ENCODE results near the gene CLIP2.
"Not testable (repeated sequence)": the region's sequence is repeated elsewhere in the genome, so short reads cannot be mapped to it uniquely, and the experiment has no call there.

CLIP2 gene

GRCh38 chr7:74302745-74303221 is 13.6 kb downstream of the CLIP2 start:
- no peaks in the 10 kb centered on the region for H3K36me3 ChIP-seq (ENCODE audit: insufficient read depth, low read length)
- 86% methylated on average over 10 of the region's 10 CpGs for WGBS
- H3K4me3 ChIP-seq (ENCODE audit: low read length) = no peak overlapping the region
- no peak overlapping the region for H3K27ac ChIP-seq (ENCODE audit: low read depth, low read length)
- no peaks in the 10 kb centered on the region for H3K9me3 ChIP-seq (ENCODE audit: insufficient read depth, low read depth, low read length)
- H3K9ac ChIP-seq (ENCODE audit: low read depth, low read length) = no peak overlapping the region
- no peaks in the 10 kb centered on the region for H3K27me3 ChIP-seq (ENCODE audit: insufficient read depth, low read length)
- peaks cover 6% of the 10 kb centered on the region; the same call in 1 of the 2 replicates for H3K4me1 ChIP-seq (ENCODE audit: insufficient read depth, low read length)

- WGBS = 97% methylated on average over 2 of the region's 2 CpGs
- no peaks in the 10 kb centered on the region for H3K9me3 ChIP-seq (ENCODE audit: insufficient read depth, low read depth, low read length)
- no peak overlapping the region for H3K27ac ChIP-seq (ENCODE audit: low read depth, low read length)
- no peak overlapping the region for H3K9ac ChIP-seq (ENCODE audit: low read depth, low read length)
- peaks cover 6% of the 10 kb centered on the region; the same call in 1 of the 2 replicates for H3K4me1 ChIP-seq (ENCODE audit: insufficient read depth, low read length)
- no peaks in the 10 kb centered on the region for H3K36me3 ChIP-seq (ENCODE audit: insufficient read depth, low read length)
- H3K4me3 ChIP-seq (ENCODE audit: low read length) = no peak overlapping the region
- H3K27me3 ChIP-seq (ENCODE audit: insufficient read depth, low read length) = no peaks in the 10 kb centered on the region
These were observed 15.3 kb downstream of the CLIP2 start for GRCh38 chr7:74304550-74304949.

- no peak overlapping the region for H3K27ac ChIP-seq (ENCODE audit: low read depth, low read length)
- WGBS = 92% methylated on average over 27 of the region's 27 CpGs
These were observed 17.0 kb downstream of the CLIP2 start for GRCh38 chr7:74306004-74306729.

GRCh38 chr7:74306730-74307469 is 17.7 kb downstream of the CLIP2 start:
- H3K4me3 ChIP-seq (ENCODE audit: low read length) = no peak overlapping the region
- H3K9ac ChIP-seq (ENCODE audit: low read depth, low read length) = peak overlapping the region; percentile 41
- no peaks in the 10 kb centered on the region for H3K27me3 ChIP-seq (ENCODE audit: insufficient read depth, low read length)
- H3K36me3 ChIP-seq (ENCODE audit: insufficient read depth, low read length) = no peaks in the 10 kb centered on the region
- peaks cover 6% of the 10 kb centered on the region; the same call in 1 of the 2 replicates for H3K4me1 ChIP-seq (ENCODE audit: insufficient read depth, low read length)
- WGBS = 63% methylated on average over 20 of the region's 20 CpGs
- H3K9me3 ChIP-seq (ENCODE audit: insufficient read depth, low read depth, low read length) = no peaks in the 10 kb centered on the region
- H3K27ac ChIP-seq (ENCODE audit: low read depth, low read length) = 0 out of 2 replicates have a peak overlapping the region, but pooled peaks have one; percentile 35

More at GRCh38 chr7:74306004-74306729, 17.0 kb downstream of the CLIP2 start:
- H3K9me3 ChIP-seq (ENCODE audit: insufficient read depth, low read depth, low read length) = no peaks in the 10 kb centered on the region
- no peaks in the 10 kb centered on the region for H3K36me3 ChIP-seq (ENCODE audit: insufficient read depth, low read length)
- H3K27me3 ChIP-seq (ENCODE audit: insufficient read depth, low read length) = no peaks in the 10 kb centered on the region
- peaks cover 6% of the 10 kb centered on the region; the same call in 1 of the 2 replicates for H3K4me1 ChIP-seq (ENCODE audit: insufficient read depth, low read length)
- peak overlapping the region; percentile 41; the same call in 1 of the 2 replicates for H3K9ac ChIP-seq (ENCODE audit: low read depth, low read length)
- H3K4me3 ChIP-seq (ENCODE audit: low read length) = no peak overlapping the region

- 84% methylated on average over 10 of the region's 10 CpGs for WGBS
- H3K36me3 ChIP-seq (ENCODE audit: insufficient read depth, low read length) = no peaks in the 10 kb centered on the region
- H3K4me3 ChIP-seq (ENCODE audit: low read length) = no peak overlapping the region
- H3K4me1 ChIP-seq (ENCODE audit: insufficient read depth, low read length) = peaks cover 10% of the 10 kb centered on the region; the same call in 1 of the 2 replicates
- no peaks in the 10 kb centered on the region for H3K27me3 ChIP-seq (ENCODE audit: insufficient read depth, low read length)
- no peaks in the 10 kb centered on the region for H3K9me3 ChIP-seq (ENCODE audit: insufficient read depth, low read depth, low read length)
- no peak overlapping the region for H3K27ac ChIP-seq (ENCODE audit: low read depth, low read length)
- H3K9ac ChIP-seq (ENCODE audit: low read depth, low read length) = no peak overlapping the region
These were observed 18.7 kb downstream of the CLIP2 start for GRCh38 chr7:74307738-74308505.

GRCh38 chr7:74309181-74309580 is 20.0 kb downstream of the CLIP2 start:
- Histone ChIP-seq H3K27me3 (ENCODE audit: insufficient read depth, low read length) (no peaks in the 10 kb centered on the region), H3K4me3 (ENCODE audit: low read length) (no peak overlapping the region), H3K9ac (ENCODE audit: low read depth, low read length) (no peak overlapping the region), H3K9me3 (ENCODE audit: insufficient read depth, low read depth, low read length) (no peaks in the 10 kb centered on the region), H3K27ac (ENCODE audit: low read depth, low read length) (no peak overlapping the region), H3K36me3 (ENCODE audit: insufficient read depth, low read length) (no peaks in the 10 kb centered on the region), H3K4me1 (ENCODE audit: insufficient read depth, low read length) (peaks cover 10% of the 10 kb centered on the region; the same call in 1 of the 2 replicates)
- WGBS = 99% methylated on average over 5 of the region's 6 CpGs

GRCh38 chr7:74311305-74311744 is 22.1 kb downstream of the CLIP2 start:
- WGBS = 97% methylated on average over 3 of the region's 4 CpGs
- no peak overlapping the region for H3K4me3 ChIP-seq (ENCODE audit: low read length)
- no peak overlapping the region for H3K9ac ChIP-seq (ENCODE audit: low read depth, low read length)
- no peak overlapping the region for H3K27ac ChIP-seq (ENCODE audit: low read depth, low read length)
- no peaks in the 10 kb centered on the region for H3K9me3 ChIP-seq (ENCODE audit: insufficient read depth, low read depth, low read length)
- no peaks in the 10 kb centered on the region for H3K27me3 ChIP-seq (ENCODE audit: insufficient read depth, low read length)
- no peaks in the 10 kb centered on the region for H3K36me3 ChIP-seq (ENCODE audit: insufficient read depth, low read length)
- H3K4me1 ChIP-seq (ENCODE audit: insufficient read depth, low read length) = peaks cover 10% of the 10 kb centered on the region; the same call in 1 of the 2 replicates

GRCh38 chr7:74312418-74313028 is 23.3 kb downstream of the CLIP2 start:
- 92% methylated on average over 16 of the region's 16 CpGs for WGBS
- peak overlapping the region; percentile 58; the same call in 1 of the 2 replicates for H3K27ac ChIP-seq (ENCODE audit: low read depth, low read length)
- H3K4me1 ChIP-seq (ENCODE audit: insufficient read depth, low read length) = 0 out of 2 replicates have a peak, but pooled peaks cover 3% of the 10 kb centered on the region
- H3K9me3 ChIP-seq (ENCODE audit: insufficient read depth, low read depth, low read length) = no peaks in the 10 kb centered on the region
- no peaks in the 10 kb centered on the region for H3K36me3 ChIP-seq (ENCODE audit: insufficient read depth, low read length)
- H3K4me3 ChIP-seq (ENCODE audit: low read length) = no peak overlapping the region
- H3K9ac ChIP-seq (ENCODE audit: low read depth, low read length) = no peak overlapping the region; the same call in 1 of the 2 replicates
- no peaks in the 10 kb centered on the region for H3K27me3 ChIP-seq (ENCODE audit: insufficient read depth, low read length)

GRCh38 chr7:74315891-74316290 is 26.7 kb downstream of the CLIP2 start:
- not testable (repeated sequence) for H3K4me3 ChIP-seq (ENCODE audit: low read length); H3K27me3 ChIP-seq (ENCODE audit: insufficient read depth, low read length); H3K9me3 ChIP-seq (ENCODE audit: insufficient read depth, low read depth, low read length); H3K4me1 ChIP-seq (ENCODE audit: insufficient read depth, low read length); H3K27ac ChIP-seq (ENCODE audit: low read depth, low read length); H3K36me3 ChIP-seq (ENCODE audit: insufficient read depth, low read length); H3K9ac ChIP-seq (ENCODE audit: low read depth, low read length)
- WGBS = 92% methylated on average over 2 of the region's 4 CpGs

- 96% methylated on average over 20 of the region's 20 CpGs for WGBS
- Histone ChIP-seq H3K9ac (ENCODE audit: low read depth, low read length) (no peak overlapping the region), H3K27ac (ENCODE audit: low read depth, low read length) (no peak overlapping the region), H3K4me3 (ENCODE audit: low read length) (no peak overlapping the region), H3K9me3 (ENCODE audit: insufficient read depth, low read depth, low read length) (no peaks in the 10 kb centered on the region), H3K27me3 (ENCODE audit: insufficient read depth, low read length) (no peaks in the 10 kb centered on the region), H3K36me3 (ENCODE audit: insufficient read depth, low read length) (no peaks in the 10 kb centered on the region), H3K4me1 (ENCODE audit: insufficient read depth, low read length) (0 out of 2 replicates have a peak, but pooled peaks cover 3% of the 10 kb centered on the region)
These were observed 28.1 kb downstream of the CLIP2 start for GRCh38 chr7:74317146-74317782.

Data from HUES64 (cell line).